Inflammatory macrophage (primary cell): ENCODE data around the gene HECA.
A peak's percentile ranks its signal among the peaks of the same experiment; 100 is the strongest.
"Not testable (repeated sequence)": the region's sequence is repeated elsewhere in the genome, so short reads cannot be mapped to it uniquely, and the experiment has no call there.

Experiments
- DNase-seq, 2 donors: peaks; one replicate each; pipeline ENCODE4 v3.0.0-alpha.2; 2020 to 2022
- total RNA-seq, 18 experiments: gene quantifications; one replicate each; lab custom pipeline; 2026; ENCODE audit warnings: mixed read lengths in 6 of 18, inconsistent platforms in 2 of 18; lab: John Stamatoyannopoulos, UW

Gene HECA
- total RNA-seq, result 32.0 to 110 (median 73.7) reads per million in 18 experiments

- DNase-seq, result peak; percentile 93 to 96
Observed at GRCh38 chr6:139134817-139135577, at the start of gene HECA. TSS of gene HECA (plus strand) at chr6:139135080. CDS start at chr6:139135397, 317 bp downstream.

DNA sequence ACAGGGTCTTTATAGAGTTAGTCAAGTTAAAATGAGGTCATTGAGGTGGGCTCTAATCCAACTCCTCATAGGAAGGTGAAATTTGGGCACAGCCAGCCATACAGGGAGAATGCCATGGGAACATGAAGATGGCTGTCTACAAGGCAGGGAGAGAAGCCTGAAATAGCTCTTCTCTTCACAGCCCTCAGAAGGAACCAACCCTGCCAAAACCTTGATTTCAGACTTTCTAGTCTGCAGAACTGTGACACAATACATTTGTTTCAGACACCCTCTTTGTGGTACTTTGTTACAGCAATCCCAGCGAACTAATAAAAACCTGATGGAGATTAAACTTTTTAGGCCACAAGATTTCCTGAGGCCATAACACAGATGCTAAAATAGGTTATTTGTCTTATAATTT lies 43.1 kb upstream of the HECA start:
- no peak for DNase-seq

- no peak for DNase-seq
Observed at GRCh38 chr6:139099984-139100383, 34.9 kb upstream of the HECA start.

- no peak for DNase-seq
Observed at GRCh38 chr6:139107051-139107450, 27.8 kb upstream of the HECA start.

- no peak for DNase-seq
Observed at GRCh38 chr6:139108378-139108777, 26.5 kb upstream of the HECA start.

DNA sequence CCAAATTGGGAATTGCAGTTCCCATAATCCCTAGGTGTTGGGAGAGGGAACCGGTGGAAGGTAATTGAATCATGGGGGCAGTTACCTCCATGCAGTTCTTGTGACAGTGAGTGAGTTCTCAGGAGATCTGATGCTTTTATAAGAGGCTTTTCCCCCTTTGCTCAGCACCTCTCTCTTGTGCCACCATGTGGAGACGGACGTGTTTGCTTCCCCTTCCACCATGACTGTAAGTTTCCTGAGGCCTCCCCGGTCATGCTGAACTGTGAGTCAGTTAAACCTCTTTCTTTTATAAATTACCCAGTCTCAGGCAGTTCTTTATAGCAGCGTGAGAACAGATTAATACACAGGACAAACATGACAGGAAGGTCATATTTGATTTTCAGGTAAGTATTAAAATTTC lies 25.3 kb upstream of the HECA start:
- DNase-seq, result no peak

DNA sequence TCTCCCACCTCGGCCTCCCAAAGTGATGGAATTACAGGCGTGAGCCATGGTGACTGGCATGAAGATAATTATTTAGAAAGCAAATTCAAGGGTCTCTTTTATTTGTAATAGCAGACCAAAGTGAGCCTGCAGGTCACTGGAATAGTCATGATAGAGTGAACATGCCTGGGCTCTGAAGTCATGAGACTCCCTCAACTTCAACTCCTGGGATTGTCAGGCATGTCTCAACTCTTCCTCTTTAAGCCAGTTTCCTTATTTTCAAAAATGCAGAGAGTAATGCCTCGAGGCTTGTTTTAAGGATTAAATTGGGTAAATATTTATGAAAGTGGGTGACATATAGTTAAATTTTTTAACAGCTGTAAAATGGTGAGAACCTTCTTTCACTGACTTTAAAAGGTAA lies 22.7 kb upstream of the HECA start:
- peak; percentile 48 to 65 for DNase-seq

DNA sequence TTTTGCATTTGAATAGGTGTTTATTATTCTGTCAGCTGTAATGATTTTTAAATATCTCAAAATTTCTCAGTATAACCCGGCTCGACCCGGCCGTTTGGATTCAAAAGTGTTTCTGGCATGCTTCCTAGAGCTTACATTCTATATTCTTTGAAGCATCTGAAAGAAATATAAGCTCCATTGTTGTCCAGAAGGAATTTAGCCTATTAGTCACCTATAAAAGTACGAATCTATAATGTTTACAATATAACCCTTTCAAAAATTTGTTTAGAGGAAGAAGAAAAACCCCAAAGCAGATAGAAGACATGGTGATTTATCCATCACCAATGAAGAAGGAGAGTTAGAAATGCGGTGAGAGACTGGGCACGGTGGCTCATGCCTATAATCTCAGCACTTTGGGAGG lies 22.3 kb upstream of the HECA start:
- no peak for DNase-seq

- DNase-seq, result no peak
Observed at GRCh38 chr6:139114746-139115145, 20.1 kb upstream of the HECA start.

DNA sequence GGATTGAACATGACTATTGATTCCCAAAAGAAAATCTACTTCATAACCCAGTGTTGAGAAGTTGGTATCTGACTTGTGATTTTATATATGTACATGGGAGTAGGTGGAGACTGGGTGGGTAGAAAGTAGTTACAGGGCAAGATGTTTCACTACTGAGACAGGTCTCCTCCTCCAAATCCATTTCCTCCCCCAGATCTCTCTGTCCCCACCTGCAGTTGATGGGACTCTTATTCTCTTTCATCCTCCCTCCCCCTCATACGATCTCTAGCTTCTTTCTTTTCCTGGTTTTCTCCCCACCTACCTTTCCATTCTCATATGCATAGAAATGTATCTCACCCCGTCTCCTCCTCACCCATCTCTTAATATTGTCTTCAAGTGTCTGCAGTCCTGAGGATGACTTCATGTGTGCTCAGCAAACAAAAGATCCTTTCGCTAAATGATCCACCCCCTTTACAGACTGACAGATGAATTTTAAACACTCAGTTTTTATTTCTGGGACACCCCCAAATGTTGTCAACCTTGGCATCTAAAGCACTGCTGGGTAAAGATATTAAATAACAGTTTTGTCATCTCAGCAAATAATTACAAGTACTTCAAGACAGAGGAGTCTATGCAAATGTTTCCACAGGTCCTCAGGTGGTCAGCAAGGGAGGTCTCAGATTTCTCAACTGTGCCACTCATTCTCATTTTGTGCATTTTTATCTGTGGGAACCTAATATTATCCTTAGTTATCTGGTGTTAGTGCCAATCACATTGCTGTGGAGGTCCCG lies 18.7 kb upstream of the HECA start:
- DNase-seq, result no peak

- DNase-seq, result no peak
Observed at GRCh38 chr6:139117734-139118133, 17.1 kb upstream of the HECA start.

- DNase-seq, result no peak
Observed at GRCh38 chr6:139119552-139119951, 15.3 kb upstream of the HECA start.

GRCh38 chr6:139122823-139123222 lies 12.1 kb upstream of the HECA start:
- DNase-seq, result not testable (repeated sequence)

GRCh38 chr6:139124887-139125672 lies 9.8 kb upstream of the HECA start:
- DNase-seq, result peak; percentile 74 to 81

GRCh38 chr6:139126255-139126654 lies 8.6 kb upstream of the HECA start:
- peak; percentile 93 to 97 for DNase-seq

GRCh38 chr6:139126931-139127330 lies 7.9 kb upstream of the HECA start:
- DNase-seq, result peak; percentile 44 to 60

DNA sequence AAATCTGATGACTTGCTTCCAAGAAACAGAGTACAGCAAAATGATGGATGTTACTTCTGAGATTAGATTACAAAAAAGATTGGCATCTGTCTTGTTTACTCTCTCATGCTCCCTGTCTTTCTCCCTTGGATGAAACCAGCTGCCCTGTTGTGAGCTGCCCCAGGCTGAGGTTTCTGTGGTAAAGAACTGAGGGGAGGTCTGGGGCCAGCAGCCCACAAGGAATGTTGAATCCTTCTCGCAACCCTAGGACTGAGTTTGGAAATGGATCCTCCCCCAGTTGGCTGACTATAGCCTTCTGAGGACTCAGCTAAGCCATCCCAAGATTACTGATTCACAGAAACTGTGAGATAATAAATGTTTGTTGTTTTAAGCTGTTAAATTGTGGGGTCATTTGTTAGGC lies 5.6 kb upstream of the HECA start:
- DNase-seq, result no peak

- peak; percentile 52 to 66 for DNase-seq
Observed at GRCh38 chr6:139131736-139132280, 3.1 kb upstream of the HECA start.

DNA sequence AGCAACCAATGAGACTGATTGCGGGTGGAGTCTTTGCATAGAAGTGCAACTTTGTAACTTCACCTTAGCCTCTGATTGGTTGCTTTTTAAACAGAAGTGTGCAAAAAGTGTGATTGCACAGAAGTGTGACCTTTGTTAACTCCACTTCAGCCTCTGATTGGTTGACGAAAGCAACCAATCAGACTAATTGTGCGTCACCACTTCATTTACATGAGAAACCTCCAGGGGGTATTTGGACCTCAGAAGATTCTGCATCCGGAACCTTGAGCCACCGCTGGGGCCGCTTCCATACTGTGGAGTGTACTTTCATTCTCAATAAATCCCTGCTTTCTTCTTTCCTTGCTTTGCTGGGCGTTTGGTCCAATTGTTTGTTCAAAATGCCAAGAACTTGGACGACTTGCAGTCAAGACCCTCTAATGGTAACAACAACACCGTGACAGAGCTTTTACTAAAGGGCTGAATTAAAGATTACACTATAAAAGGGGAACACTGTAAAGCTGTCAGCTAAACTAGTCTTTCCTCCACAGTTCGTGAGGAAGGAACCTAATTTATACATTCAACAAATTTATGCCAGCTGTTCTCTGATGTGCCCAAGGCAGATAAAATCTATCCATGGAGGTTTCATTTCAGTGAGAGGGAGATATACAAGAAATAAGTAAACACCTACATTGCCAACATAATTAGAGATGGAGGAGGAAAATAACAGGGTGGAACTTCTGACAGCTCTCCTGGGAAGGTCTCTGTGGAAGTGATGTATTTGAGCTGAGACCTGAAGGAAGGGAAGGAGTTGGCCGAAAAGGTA lies 1.4 kb upstream of the HECA start:
- DNase-seq, result no peak

GRCh38 chr6:139134064-139134395 lies 850 bp upstream of the HECA start:
- no peak for DNase-seq

GRCh38 chr6:139135578-139136545 lies 982 bp downstream of the HECA start:
- peak; percentile 59 to 75 for DNase-seq
